SK-N-MC (cell line): Measurements from ENCODE around the gene LUZP2.

Experiments used
- EZH2 ChIP-seq: fragments of 200-600 bp; sonication (generic); IDR thresholded peaks from one replicate; pipeline ENCODE4 v1.6.1; 2017; ENCODE audit warnings: antibody characterized with exemption
- POLR2AphosphoS5 ChIP-seq: IDR thresholded peaks from 2 replicates; pipeline ENCODE4 v1.6.1; 2012; ENCODE audit warnings: mild to moderate bottlenecking, low read depth, low read length, borderline replicate concordance

- no peak for TF ChIP-seq EZH2
- no peak for TF ChIP-seq POLR2AphosphoS5
Measured at GRCh38 chr11:24589064-24589463, 92.2 kb downstream of the LUZP2 start.
